WTC11 (cell line): ENCODE results near the gene TRIM25. TPM values are rescaled to one million over a fixed set of nuclear protein-coding genes. Genes with fewer than 3 reads are reported as not detected.

ENCODE experiments used
- ATAC-seq: fragments of 200-7000 bp; cut with Tn5 transposase; 2 replicates; pipeline ENCODE4 v1.10.0; 2021; ENCODE audit warnings: mild to moderate bottlenecking, moderate library complexity
- CTCF ChIA-PET: fragments of 300-600 bp; sonication (Branson Sonifier 250); formaldehyde crosslinking; loops from one replicate; lab custom pipeline; 2021; ENCODE audit warnings: antibody characterized with exemption; lab: Charles Lee
- POLR2A ChIA-PET: fragments of 350-600 bp; sonication (Branson Sonifier 250); formaldehyde crosslinking; loops from one replicate; lab custom pipeline; 2021; ENCODE audit warnings: antibody characterized with exemption; lab: Charles Lee
- DNase-seq: peaks from one replicate; pipeline ENCODE4 v3.0.0; 2021; ENCODE audit warnings: low spot score
- H3K27ac Mint-ChIP-seq: 2 replicates; pipeline ENCODE4 v1.8.0; 2021; ENCODE audit warnings: mixed read lengths
- H3K27me3 Mint-ChIP-seq: 2 replicates; pipeline ENCODE4 v1.8.0; 2021; ENCODE audit warnings: low read depth, mild to moderate bottlenecking, moderate library complexity, mixed read lengths
- H3K36me3 Mint-ChIP-seq: 2 replicates; pipeline ENCODE4 v1.8.0; 2021; ENCODE audit warnings: mixed read lengths
- H3K4me1 Mint-ChIP-seq: 2 replicates; pipeline ENCODE4 v1.8.0; 2022; ENCODE audit warnings: mixed read lengths
- H3K4me3 Mint-ChIP-seq: 2 replicates; pipeline ENCODE4 v1.8.0; 2021; ENCODE audit warnings: mild to moderate bottlenecking, moderate library complexity, mixed read lengths
- H3K9me3 Mint-ChIP-seq: 2 replicates; pipeline ENCODE4 v1.8.0; 2021; ENCODE audit warnings: mixed read lengths
- ATF3 ChIP-seq: sonication (generic); formaldehyde crosslinking; conservative IDR thresholded peaks from 2 replicates; pipeline ENCODE4 v1.8.1; 2022; ENCODE audit warnings: mild to moderate bottlenecking, missing genetic modification reagents
- CBFB ChIP-seq: sonication (generic); formaldehyde crosslinking; IDR thresholded peaks from 2 replicates; pipeline ENCODE4 v1.8.1; 2022; ENCODE audit warnings: mild to moderate bottlenecking, low read depth, missing genetic modification reagents
- CREB1 ChIP-seq: sonication (generic); formaldehyde crosslinking; IDR thresholded peaks from 2 replicates; pipeline ENCODE4 v1.8.0; 2023; ENCODE audit warnings: mild to moderate bottlenecking, missing genetic modification reagents
- E2F4 ChIP-seq: sonication (generic); formaldehyde crosslinking; IDR thresholded peaks from 2 replicates; pipeline ENCODE4 v1.8.1; 2022; ENCODE audit warnings: low read depth, mild to moderate bottlenecking, moderate library complexity, missing genetic modification reagents, borderline replicate concordance
- JAZF1 ChIP-seq: fragments of 250-450 bp; sonication (Bioruptor Pico); IDR thresholded peaks from 2 replicates; pipeline ENCODE4 v1.9.0; 2021; ENCODE audit warnings: moderate library complexity, mild to moderate bottlenecking, inconsistent platforms
- MAX ChIP-seq: sonication (generic); formaldehyde crosslinking; IDR thresholded peaks from 2 replicates; pipeline ENCODE4 v1.8.0; 2022; ENCODE audit warnings: mild to moderate bottlenecking, missing genetic modification reagents
- MXD4 ChIP-seq: fragments of 250-450 bp; sonication (Bioruptor Pico); IDR thresholded peaks from 2 replicates; pipeline ENCODE4 v1.8.0; 2021; ENCODE audit warnings: mild to moderate bottlenecking, moderate library complexity, borderline replicate concordance
- MYBL2 ChIP-seq: sonication (generic); formaldehyde crosslinking; IDR thresholded peaks from 2 replicates; pipeline ENCODE4 v1.8.1; 2023; ENCODE audit warnings: mild to moderate bottlenecking, moderate library complexity, missing genetic modification reagents
- OVOL2 ChIP-seq: fragments of 250-450 bp; sonication (Bioruptor Pico); IDR thresholded peaks from 2 replicates; pipeline ENCODE4 v1.9.0; 2021; ENCODE audit warnings: mild to moderate bottlenecking, borderline replicate concordance
- PRDM15 ChIP-seq: sonication (generic); formaldehyde crosslinking; IDR thresholded peaks from 2 replicates; pipeline ENCODE4 v1.8.0; 2022; ENCODE audit warnings: missing genetic modification reagents
- PREB ChIP-seq: sonication (generic); formaldehyde crosslinking; IDR thresholded peaks from 2 replicates; pipeline ENCODE4 v1.8.1; 2022; ENCODE audit warnings: mild to moderate bottlenecking, missing genetic modification reagents, moderate library complexity, borderline replicate concordance
- RELA ChIP-seq: sonication (generic); formaldehyde crosslinking; IDR thresholded peaks from 2 replicates; pipeline ENCODE4 v1.8.1; 2022; ENCODE audit warnings: missing genetic modification reagents, mild to moderate bottlenecking, borderline replicate concordance
- SP1 ChIP-seq: sonication (generic); formaldehyde crosslinking; conservative IDR thresholded peaks from 2 replicates; pipeline ENCODE4 v1.8.1; 2022; ENCODE audit warnings: missing genetic modification reagents
- STAT6 ChIP-seq: sonication (generic); formaldehyde crosslinking; conservative IDR thresholded peaks from 2 replicates; pipeline ENCODE4 v1.8.1; 2023; ENCODE audit warnings: mild to moderate bottlenecking, low read depth, missing genetic modification reagents, moderate library complexity
- ZBTB21 ChIP-seq: sonication (generic); formaldehyde crosslinking; IDR thresholded peaks from 2 replicates; pipeline ENCODE4 v1.8.1; 2023; ENCODE audit warnings: mild to moderate bottlenecking, missing genetic modification reagents, borderline replicate concordance
- ZMAT4 ChIP-seq: fragments of 250-450 bp; sonication (Bioruptor Pico); IDR thresholded peaks from 2 replicates; pipeline ENCODE4 v1.9.0; 2021; ENCODE audit warnings: mild to moderate bottlenecking
- ZNF219 ChIP-seq: sonication (generic); formaldehyde crosslinking; IDR thresholded peaks from 2 replicates; pipeline ENCODE4 v1.8.0; 2023; ENCODE audit warnings: missing genetic modification reagents, mild to moderate bottlenecking, borderline replicate concordance
- ZNF263 ChIP-seq: sonication (generic); formaldehyde crosslinking; IDR thresholded peaks from 2 replicates; pipeline ENCODE4 v1.8.1; 2022; ENCODE audit warnings: low read depth, mild to moderate bottlenecking, moderate library complexity, missing genetic modification reagents
- ZNF425 ChIP-seq: fragments of 250-450 bp; sonication (Bioruptor Pico); conservative IDR thresholded peaks from 2 replicates; pipeline ENCODE4 v1.9.0; 2021; ENCODE audit warnings: mild to moderate bottlenecking
- total RNA-seq: library from RNA; stranded (reverse); gene quantifications from 3 replicates; pipeline ENCODE4 v1.2.3, GENCODE V29; 2021

TRIM25 gene
- total RNA-seq, 1 experiment from 2014 or later, result 49.0 TPM

- Mint-ChIP-seq H3K27me3 (no peaks in the 10 kb centered on the region), H3K36me3 (peaks cover 63% of the 10 kb centered on the region), H3K4me1 (peaks cover 19% of the 10 kb centered on the region), H3K9me3 (no peaks in the 10 kb centered on the region), H3K27ac (no peak overlapping the region), H3K4me3 (no peak overlapping the region)
- no peak for ATAC-seq
- ChIA-PET POLR2A (no interaction called here), CTCF (no interaction called here)
- DNase-seq, result no peak
- TF ChIP-seq CREB1 (CRISPR knock-in tag), result no peak
- TF ChIP-seq MAX (CRISPR knock-in tag), result no peak
- TF ChIP-seq ZNF425 (CRISPR knock-in tag), result no peak
- no peak for TF ChIP-seq ZBTB21 (CRISPR knock-in tag)
- no peak for TF ChIP-seq CBFB (CRISPR knock-in tag)
- no peak for TF ChIP-seq ZNF263 (CRISPR knock-in tag)
- TF ChIP-seq PRDM15 (CRISPR knock-in tag), result no peak
- TF ChIP-seq JAZF1 (CRISPR knock-in tag), result no peak
- no peak for TF ChIP-seq STAT6 (CRISPR knock-in tag)
- TF ChIP-seq SP1, result no peak
- no peak for TF ChIP-seq MXD4
- TF ChIP-seq OVOL2 (CRISPR knock-in tag), result no peak
- TF ChIP-seq PREB (CRISPR knock-in tag), result no peak
- TF ChIP-seq ZMAT4 (CRISPR knock-in tag), result no peak
- TF ChIP-seq E2F4 (CRISPR knock-in tag), result no peak
- TF ChIP-seq ZNF219, result no peak
- no peak for TF ChIP-seq MYBL2 (CRISPR knock-in tag)
- no peak for TF ChIP-seq ATF3 (CRISPR knock-in tag)
- TF ChIP-seq RELA (CRISPR knock-in tag), result no peak
Measured at GRCh38 chr17:56897646-56898424, 16.0 kb downstream of the TRIM25 start.
